ENCODE measurements around the gene SPINT2. TPM values are rescaled to one million over a fixed set of nuclear protein-coding genes. Genes with fewer than 3 reads are reported as not detected.

The SPINT2 gene
- total RNA-seq, 1 donor from 2014 or later = 9.1 TPM

DNA sequence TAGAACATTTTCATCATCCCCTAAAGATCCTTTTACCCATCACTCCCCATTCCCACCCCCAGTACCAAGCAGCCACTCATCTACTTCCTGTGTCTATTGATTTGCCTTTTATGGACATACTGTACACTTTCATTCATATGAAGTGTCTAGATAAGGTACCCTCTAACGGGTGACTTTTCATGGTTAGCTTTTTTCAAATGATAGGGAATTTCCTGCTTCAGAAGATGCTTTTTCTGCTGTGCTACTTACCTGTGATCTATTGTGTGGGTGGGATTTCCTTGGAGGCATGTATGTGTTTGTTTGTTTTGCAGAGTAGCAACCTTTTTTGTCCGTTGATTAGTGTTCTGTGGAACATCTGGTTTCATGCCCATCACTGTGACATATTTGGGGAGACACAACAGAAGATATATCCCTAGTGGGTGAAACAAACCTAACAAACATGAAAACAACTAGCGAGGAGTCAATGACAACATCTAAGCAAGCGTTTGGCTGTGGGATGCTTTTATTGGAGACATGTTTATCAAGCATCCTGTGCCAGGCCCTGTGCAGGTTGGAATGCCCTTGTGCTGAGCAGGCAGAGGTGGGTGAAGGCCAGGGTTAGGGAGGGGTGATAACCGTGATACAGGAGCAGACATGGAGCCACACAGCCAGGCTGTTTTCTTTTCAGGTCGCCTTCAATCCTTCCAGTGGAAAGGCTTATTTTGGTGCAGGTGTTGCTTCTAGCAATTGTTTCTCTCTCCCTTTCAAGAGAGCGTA is 17.6 kb downstream of the SPINT2 start:
- ATAC-seq (no peak), DNase-seq (ENCODE audit: missing footprints) (no peak)
- intact Hi-C loops (cut with DNase I) = no loop called here

DNA sequence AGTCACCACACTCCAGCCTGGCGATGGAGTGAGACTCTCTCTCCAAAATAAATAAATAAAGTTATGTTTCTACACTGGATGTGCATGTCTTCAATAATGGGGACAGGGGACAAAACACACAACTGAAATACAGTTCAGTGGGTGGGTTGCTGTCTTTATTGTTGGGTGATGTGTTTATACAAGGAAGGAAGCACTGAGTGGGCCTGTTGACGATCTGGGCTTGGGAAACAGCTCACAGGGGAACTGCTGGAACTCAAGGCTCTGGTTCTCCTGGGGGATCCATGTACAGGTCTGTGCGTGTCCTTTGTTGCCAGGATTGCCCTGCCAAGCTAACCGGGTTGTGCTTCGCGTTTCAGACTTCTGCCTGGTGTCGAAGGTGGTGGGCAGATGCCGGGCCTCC is 18.9 kb downstream of the SPINT2 start:
- intact Hi-C loops (cut with DNase I) = no loop called here
- ATAC-seq (no peak), DNase-seq (ENCODE audit: missing footprints) (no peak)

- DNase-seq (ENCODE audit: missing footprints) (no peak), ATAC-seq (no peak)
- intact Hi-C loops (cut with DNase I) = no loop called here
Observed at GRCh38 chr19:38284422-38284821, 20.0 kb downstream of the SPINT2 start.

GRCh38 chr19:38285567-38285966 is 21.2 kb downstream of the SPINT2 start:
- intact Hi-C loops (cut with DNase I) = no loop called here
- no peak for ATAC-seq
- no peak for DNase-seq (ENCODE audit: missing footprints)

GRCh38 chr19:38287604-38288003 is 23.2 kb downstream of the SPINT2 start:
- no peak for DNase-seq (ENCODE audit: missing footprints)
- intact Hi-C loops (cut with DNase I) = no loop called here

GRCh38 chr19:38288123-38288855 is 23.9 kb downstream of the SPINT2 start:
- DNase-seq (ENCODE audit: missing footprints) = no peak
- intact Hi-C loops (cut with DNase I) = no loop called here
- ATAC-seq = no peak

More at GRCh38 chr19:38287604-38288003, 23.2 kb downstream of the SPINT2 start:
- peak; percentile 36 for ATAC-seq

GRCh38 chr19:38289955-38290354 is 25.6 kb downstream of the SPINT2 start:
- ATAC-seq (no peak), DNase-seq (ENCODE audit: missing footprints) (no peak)
- intact Hi-C loops (cut with DNase I) = no loop called here

DNA sequence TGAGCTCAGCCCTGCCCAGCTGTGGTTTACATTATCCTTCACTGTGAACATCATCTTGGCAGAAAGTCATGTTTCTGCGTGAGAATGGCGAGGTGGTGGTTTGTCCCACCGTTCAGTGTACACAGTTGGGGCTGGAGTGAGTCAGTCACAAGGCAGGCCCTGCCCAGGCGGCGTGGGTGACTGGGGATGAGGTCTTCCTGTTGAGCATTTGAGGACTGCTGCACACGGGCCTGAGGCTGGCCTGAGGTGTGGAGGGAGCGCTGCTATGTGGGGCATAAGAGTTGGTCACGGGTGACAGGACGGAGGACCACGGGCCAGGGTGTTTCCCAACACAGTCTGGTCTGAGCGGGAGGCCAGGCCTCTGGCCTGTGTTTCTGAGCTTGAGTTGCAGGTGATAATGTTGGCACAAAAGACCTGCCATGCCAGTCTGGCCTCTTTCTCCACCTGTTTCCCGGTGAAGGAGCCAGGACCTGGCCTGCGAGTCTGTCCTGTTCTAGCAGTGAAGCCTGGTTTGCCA is 26.3 kb downstream of the SPINT2 start:
- ATAC-seq = no peak

DNA sequence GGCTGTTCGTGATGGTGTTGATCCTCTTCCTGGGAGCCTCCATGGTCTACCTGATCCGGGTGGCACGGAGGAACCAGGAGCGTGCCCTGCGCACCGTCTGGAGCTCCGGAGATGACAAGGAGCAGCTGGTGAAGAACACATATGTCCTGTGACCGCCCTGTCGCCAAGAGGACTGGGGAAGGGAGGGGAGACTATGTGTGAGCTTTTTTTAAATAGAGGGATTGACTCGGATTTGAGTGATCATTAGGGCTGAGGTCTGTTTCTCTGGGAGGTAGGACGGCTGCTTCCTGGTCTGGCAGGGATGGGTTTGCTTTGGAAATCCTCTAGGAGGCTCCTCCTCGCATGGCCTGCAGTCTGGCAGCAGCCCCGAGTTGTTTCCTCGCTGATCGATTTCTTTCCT is 27.5 kb downstream of the SPINT2 start:
- no peak for DNase-seq (ENCODE audit: missing footprints)
- intact Hi-C loops (cut with DNase I) = no loop called here
- ATAC-seq = no peak

More for the DNA sequence above, 26.3 kb downstream of the SPINT2 start:
- no peak for DNase-seq (ENCODE audit: missing footprints)
- intact Hi-C loops (cut with DNase I) = no loop called here

DNA sequence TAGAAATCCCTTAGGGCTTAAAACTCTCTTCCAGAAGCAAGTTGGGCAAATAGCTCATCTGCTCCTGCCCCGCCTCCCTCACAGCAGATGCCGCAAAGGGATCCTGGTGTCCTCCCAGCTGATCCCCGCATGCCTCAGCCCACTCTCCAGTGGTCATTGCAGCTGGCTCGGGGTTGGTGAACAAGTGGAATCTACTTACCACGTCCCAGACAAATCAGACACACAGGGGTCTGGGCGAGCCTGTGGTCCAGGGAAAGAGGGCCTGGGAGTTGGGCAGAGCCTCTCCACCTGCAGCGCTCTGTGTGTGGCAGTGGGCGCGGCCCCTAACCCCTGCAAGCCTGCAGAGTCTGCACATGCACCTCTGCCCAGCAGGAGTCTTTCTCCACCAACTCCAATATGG is 28.9 kb downstream of the SPINT2 start:
- DNase-seq (ENCODE audit: missing footprints) = no peak
- no peak for ATAC-seq
- intact Hi-C loops (cut with DNase I) = no loop called here

DNA sequence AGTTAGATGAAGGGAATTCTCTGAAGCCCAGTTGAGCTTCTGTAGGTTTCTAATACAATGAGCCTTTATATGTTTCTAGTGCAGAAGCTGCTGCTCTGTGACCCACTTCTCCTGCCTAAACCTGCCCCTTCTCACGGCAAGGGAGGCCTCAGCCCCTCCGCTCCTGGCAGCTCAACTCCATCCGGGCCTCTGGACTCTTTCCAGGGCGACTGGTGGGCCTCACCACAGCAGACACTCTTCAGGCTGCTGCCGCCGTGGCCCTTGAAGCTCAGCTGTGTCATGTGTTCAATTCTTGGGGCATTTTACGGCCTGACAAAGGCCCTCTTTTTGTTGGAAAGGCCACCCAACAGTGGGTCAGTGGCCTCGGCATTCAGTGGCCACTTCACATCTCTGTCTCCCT is 29.7 kb downstream of the SPINT2 start:
- DNase-seq (ENCODE audit: missing footprints) (no peak), ATAC-seq (no peak)
- intact Hi-C loops (cut with DNase I) = no loop called here

- intact Hi-C loops (cut with DNase I) = no loop called here
- DNase-seq (ENCODE audit: missing footprints) (no peak), ATAC-seq (no peak)
Observed at GRCh38 chr19:38298821-38299680, 34.7 kb downstream of the SPINT2 start.

- ATAC-seq (no peak), DNase-seq (ENCODE audit: missing footprints) (no peak)
- intact Hi-C loops (cut with DNase I) = no loop called here
Observed at GRCh38 chr19:38303517-38304351, 39.4 kb downstream of the SPINT2 start, which contains the start of gene C19orf33. TSS of gene C19orf33 (plus strand) at chr19:38304251. CDS start at chr19:38304262, 11 bp downstream.

GRCh38 chr19:38304352-38304865 is 40.0 kb downstream of the SPINT2 start:
- DNase-seq (ENCODE audit: missing footprints) = peak; percentile 41
- no peak for ATAC-seq
- intact Hi-C loops (cut with DNase I) = no loop called here

- no peak for DNase-seq (ENCODE audit: missing footprints)
- peak; percentile 44 for ATAC-seq
- intact Hi-C loops (cut with DNase I) = no loop called here
Observed at GRCh38 chr19:38304866-38305429, 40.6 kb downstream of the SPINT2 start.

DNA sequence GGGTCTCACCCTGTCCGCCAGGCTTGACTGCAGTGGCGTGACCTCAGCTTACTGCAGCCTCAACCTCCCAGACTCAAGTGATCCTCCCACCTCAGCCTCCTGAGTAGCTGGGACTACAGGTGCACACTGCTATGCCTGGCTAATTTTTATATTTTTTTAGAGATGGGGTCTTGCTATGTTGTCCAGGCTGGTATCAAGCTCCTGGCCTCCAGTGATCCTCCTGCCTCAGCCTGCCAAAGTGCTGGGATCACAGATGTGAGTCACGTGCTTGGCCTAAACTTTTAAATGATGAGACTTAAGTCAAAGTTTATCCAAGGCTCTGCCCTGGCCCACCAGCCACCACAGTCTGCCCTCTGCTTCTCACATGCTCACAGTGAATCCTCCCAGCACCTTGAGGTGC is 41.9 kb downstream of the SPINT2 start:
- no peak for ATAC-seq
- DNase-seq (ENCODE audit: missing footprints) = no peak
- intact Hi-C loops (cut with DNase I) = no loop called here

DNA sequence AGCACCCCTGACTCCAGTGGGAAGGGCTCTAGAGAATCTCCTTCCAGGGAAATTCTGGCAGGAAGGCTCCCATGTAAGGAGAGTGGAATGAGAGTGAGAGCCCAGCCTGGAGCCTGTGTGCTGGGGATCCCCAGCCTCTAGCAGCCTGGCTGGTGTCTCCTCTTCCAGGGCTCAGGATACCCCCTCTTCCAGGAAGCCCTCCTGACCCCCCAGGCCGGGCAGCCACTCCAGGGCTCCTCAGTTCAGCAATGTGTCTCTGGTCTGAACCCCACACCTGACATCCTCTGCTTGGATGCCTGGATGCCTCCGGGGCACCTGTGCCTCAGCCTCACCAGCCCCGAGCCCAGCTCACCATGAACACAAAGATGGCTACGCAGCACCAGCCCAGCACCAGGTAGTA is 42.7 kb downstream of the SPINT2 start:
- no peak for DNase-seq (ENCODE audit: missing footprints)
- intact Hi-C loops (cut with DNase I) = no loop called here
- no peak for ATAC-seq

DNA sequence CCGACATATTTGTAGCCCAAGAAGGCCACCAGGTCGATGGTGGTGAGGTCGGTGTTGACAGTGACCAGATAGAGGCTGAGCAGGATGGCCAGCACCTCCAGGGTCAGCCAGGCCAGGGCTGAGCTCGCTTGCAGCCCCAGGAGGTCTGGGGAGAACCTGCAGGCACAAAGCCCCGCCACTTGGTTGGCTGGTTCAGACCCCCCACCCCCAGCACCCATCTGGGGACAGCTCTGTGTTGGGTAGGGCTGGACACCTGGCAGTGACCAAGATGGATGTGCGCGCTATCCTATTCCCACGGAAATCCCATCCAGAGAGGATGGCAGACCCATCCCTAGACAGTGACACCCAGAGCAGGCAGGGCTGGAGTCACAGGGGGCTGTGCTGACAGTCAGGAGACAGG is 43.2 kb downstream of the SPINT2 start:
- DNase-seq (ENCODE audit: missing footprints) = no peak
- intact Hi-C loops (cut with DNase I) = no loop called here
- ATAC-seq = no peak
